Keratinocyte (primary cell): ENCODE data around the gene TMEM238.

ENCODE experiments used
- EZH2 ChIP-seq: IDR thresholded peaks from one replicate; pipeline ENCODE4 v1.6.1; 2012; ENCODE audit warnings: inconsistent platforms, mild to moderate bottlenecking, low read length, moderate library complexity
- TF ChIP-seq, protein P1 (sequence below), 3 experiments: IDR thresholded peaks in 1 of 3; conservative IDR thresholded peaks in 1 of 3; optimal IDR thresholded peaks in 1 of 3; 2 replicates in 2 of 3; 3 replicates in 1 of 3; pipeline versions ENCODE3 to v1.5.1; 2011; ENCODE audit warnings: low read length in 3 of 3, mild to moderate bottlenecking in 3 of 3, moderate library complexity in 2 of 3, control low read depth in 1 of 3, inconsistent platforms in 1 of 3; ENCODE audit not compliant: insufficient read depth in 2 of 3; ENCODE audit errors: extremely low read depth in 1 of 3

DNA sequence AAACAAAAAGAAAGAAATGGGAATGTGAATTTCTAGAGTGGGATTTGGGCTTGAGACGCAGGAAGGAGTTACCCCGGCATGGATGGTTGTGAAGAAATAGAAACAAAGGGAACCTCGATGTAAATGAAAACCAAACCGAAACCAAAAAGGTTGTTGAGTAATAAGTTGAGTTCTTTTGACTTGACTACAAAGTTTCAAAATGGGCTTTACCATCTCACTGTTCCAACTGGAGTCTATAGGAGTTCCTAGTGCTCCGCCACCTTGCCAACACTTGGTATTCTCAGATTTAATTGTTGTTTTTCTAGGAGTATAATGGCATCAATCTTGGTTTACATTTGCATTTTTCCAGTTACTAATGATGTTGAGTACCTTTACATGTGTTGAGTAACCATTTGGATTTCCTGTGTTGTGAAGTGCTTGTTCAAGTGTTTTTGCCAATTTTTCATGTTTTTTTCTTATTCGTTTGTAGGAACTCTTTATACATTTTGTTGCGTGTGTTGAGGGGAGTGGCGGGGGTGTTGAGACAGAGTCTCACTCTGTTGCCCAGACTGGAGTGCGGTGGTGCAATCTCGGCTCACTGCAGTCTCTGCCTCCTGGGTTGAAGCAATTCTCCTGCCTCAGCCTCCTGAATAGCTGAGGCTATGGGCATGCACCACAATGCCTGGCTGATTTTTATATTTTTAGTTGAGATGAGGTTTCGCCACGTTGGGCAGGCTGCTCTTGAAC lies 14.3 kb upstream of the TMEM238 start:
- TF ChIP-seq, protein P1, sequence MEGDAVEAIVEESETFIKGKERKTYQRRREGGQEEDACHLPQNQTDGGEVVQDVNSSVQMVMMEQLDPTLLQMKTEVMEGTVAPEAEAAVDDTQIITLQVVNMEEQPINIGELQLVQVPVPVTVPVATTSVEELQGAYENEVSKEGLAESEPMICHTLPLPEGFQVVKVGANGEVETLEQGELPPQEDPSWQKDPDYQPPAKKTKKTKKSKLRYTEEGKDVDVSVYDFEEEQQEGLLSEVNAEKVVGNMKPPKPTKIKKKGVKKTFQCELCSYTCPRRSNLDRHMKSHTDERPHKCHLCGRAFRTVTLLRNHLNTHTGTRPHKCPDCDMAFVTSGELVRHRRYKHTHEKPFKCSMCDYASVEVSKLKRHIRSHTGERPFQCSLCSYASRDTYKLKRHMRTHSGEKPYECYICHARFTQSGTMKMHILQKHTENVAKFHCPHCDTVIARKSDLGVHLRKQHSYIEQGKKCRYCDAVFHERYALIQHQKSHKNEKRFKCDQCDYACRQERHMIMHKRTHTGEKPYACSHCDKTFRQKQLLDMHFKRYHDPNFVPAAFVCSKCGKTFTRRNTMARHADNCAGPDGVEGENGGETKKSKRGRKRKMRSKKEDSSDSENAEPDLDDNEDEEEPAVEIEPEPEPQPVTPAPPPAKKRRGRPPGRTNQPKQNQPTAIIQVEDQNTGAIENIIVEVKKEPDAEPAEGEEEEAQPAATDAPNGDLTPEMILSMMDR (optimal IDR thresholded peaks at IDR 0.05 in 1 of 3, IDR thresholded peaks at IDR 0.05 in 1 of 3, conservative IDR thresholded peaks at IDR 0.05 in 1 of 3; ENCODE audit: extremely low read depth in 1 of 3, insufficient read depth in 2 of 3, low read length in 3 of 3) = no peak
- no peak for TF ChIP-seq EZH2
